Endothelial cell of umbilical vein (primary cell): ENCODE measurements around the gene MAPK8IP3. TPM values are rescaled to one million over a fixed set of nuclear protein-coding genes. Genes with fewer than 3 reads are reported as not detected.

ENCODE experiments used
- BruUV-seq: library from RNA; stranded (reverse); fragments of 400-500 nt; replicated peaks from 2 replicates; lab custom pipeline; 2021; lab: Mats Ljungman, UMichigan
- CTCF ChIA-PET: fragments of 300-600, 350-600 bp; sonication (Branson Sonifier 250); formaldehyde crosslinking; loops from one replicate; lab custom pipeline; 2021; ENCODE audit warnings: antibody characterized with exemption, inconsistent platforms; lab: Charles Lee
- POLR2A ChIA-PET: fragments of 300-600, 350-600 bp; sonication (Branson Sonifier 250); formaldehyde crosslinking; loops from one replicate; lab custom pipeline; 2021; ENCODE audit warnings: antibody characterized with exemption, inconsistent platforms; lab: Charles Lee
- DNase-seq: peaks from one replicate; pipeline ENCODE4 v3.0.0-alpha.2; 2011; ENCODE audit warnings: low read depth, low spot score
- FAIRE-seq: peaks from 2 replicates; lab custom pipeline; 2011; peaks lifted over from hg19 to GRCh38; lab: Jason Lieb, UNC
- H2AFZ ChIP-seq: 2 replicates; pipeline ENCODE4 v1.6.0; 2012; ENCODE audit warnings: low read depth, low read length, control low read depth, inconsistent platforms
- H3K27ac ChIP-seq: 2 replicates; pipeline ENCODE4 v1.5.1; 2011; ENCODE audit warnings: low read depth, mild to moderate bottlenecking, control low read depth, low read length, moderate library complexity; ENCODE audit not compliant: insufficient read depth
- H3K27me3 ChIP-seq, 2 experiments: 2 replicates each; pipeline versions ENCODE4 v1.6.0 to v1.6.1; 2011; ENCODE audit warnings: low read length in 2 of 2, mixed read lengths in 1 of 2; ENCODE audit not compliant: control insufficient read depth in 2 of 2, insufficient read depth in 2 of 2
- H3K36me3 ChIP-seq, 2 experiments: 2 replicates in 1 of 2; 3 replicates in 1 of 2; pipeline ENCODE4 v1.5.1; 2011; ENCODE audit warnings: low read length in 2 of 2, mild to moderate bottlenecking in 1 of 2, moderate library complexity in 1 of 2; ENCODE audit not compliant: control insufficient read depth in 2 of 2, insufficient read depth in 2 of 2; ENCODE audit errors: extremely low read depth in 1 of 2
- H3K4me1 ChIP-seq: 3 replicates; pipeline ENCODE4 v1.5.1; 2011; ENCODE audit warnings: mild to moderate bottlenecking, low read length; ENCODE audit not compliant: control insufficient read depth, insufficient read depth; ENCODE audit errors: extremely low read depth
- H3K4me2 ChIP-seq: 2 replicates; pipeline ENCODE4 v1.6.1; 2011; ENCODE audit warnings: low read length, control low read depth, mixed read lengths; ENCODE audit not compliant: insufficient read depth
- H3K4me3 ChIP-seq, 3 experiments: fragments of 200-600 bp in 1 of 3; sonication (generic), shearing (Covaris generic) in 1 of 3; replicated peaks in 1 of 3; 2 replicates each; pipeline ENCODE4 v1.5.1; 2011 to 2016; ENCODE audit warnings: control low read depth in 3 of 3, low read length in 3 of 3, mild to moderate bottlenecking in 2 of 3, inconsistent platforms in 1 of 3, low read depth in 1 of 3, moderate library complexity in 1 of 3; ENCODE audit not compliant: insufficient read depth in 1 of 3
- H3K79me2 ChIP-seq: 2 replicates; pipeline ENCODE4 v1.6.0; 2012; ENCODE audit warnings: low read length, inconsistent platforms; ENCODE audit not compliant: control insufficient read depth, insufficient read depth
- H3K9ac ChIP-seq: replicated peaks from 2 replicates; pipeline ENCODE3; 2011; ENCODE audit warnings: low read length, control low read depth; ENCODE audit not compliant: insufficient read depth; ENCODE audit errors: extremely low read depth
- H3K9me1 ChIP-seq: replicated peaks from 3 replicates; pipeline ENCODE4 v1.6.0; 2011; ENCODE audit warnings: mild to moderate bottlenecking, low read length; ENCODE audit not compliant: control insufficient read depth, insufficient read depth; ENCODE audit errors: extremely low read depth
- H3K9me3 ChIP-seq: replicated peaks from 2 replicates; pipeline ENCODE4 v1.5.1; 2012; ENCODE audit warnings: low read length, inconsistent platforms; ENCODE audit not compliant: control insufficient read depth, insufficient read depth
- H4K20me1 ChIP-seq: replicated peaks from 2 replicates; pipeline ENCODE3; 2011; ENCODE audit warnings: mild to moderate bottlenecking, low read length; ENCODE audit not compliant: control insufficient read depth, insufficient read depth; ENCODE audit errors: extremely low read depth
- EZH2 ChIP-seq: IDR thresholded peaks from 2 replicates; pipeline ENCODE4 v1.6.1; 2012; ENCODE audit warnings: borderline replicate concordance, low read depth, mild to moderate bottlenecking, moderate library complexity, low read length, inconsistent platforms; ENCODE audit not compliant: severe bottlenecking
- GATA2 ChIP-seq: IDR thresholded peaks from 2 replicates; pipeline ENCODE4 v1.7.0; 2011; ENCODE audit warnings: low read depth, mild to moderate bottlenecking, moderate library complexity, mixed read lengths, low read length; ENCODE audit not compliant: insufficient read length, insufficient read depth
- JUN ChIP-seq: IDR thresholded peaks from 2 replicates; pipeline ENCODE4 v1.6.1; 2011; ENCODE audit warnings: borderline replicate concordance, low read depth; ENCODE audit not compliant: insufficient read length, insufficient read depth
- MYC ChIP-seq: IDR thresholded peaks from one replicate; pipeline ENCODE4 v1.6.1; 2011; ENCODE audit warnings: mild to moderate bottlenecking, low read depth, low read length
- POLR2A ChIP-seq: IDR thresholded peaks from 2 replicates; pipeline ENCODE4 v1.6.1; 2012; ENCODE audit warnings: low read depth, mild to moderate bottlenecking, control low read depth, low read length
- POLR2AphosphoS5 ChIP-seq: IDR thresholded peaks from 2 replicates; pipeline ENCODE4 v1.6.1; 2012; ENCODE audit warnings: low read depth, mild to moderate bottlenecking, control low read depth, low read length, moderate library complexity; ENCODE audit not compliant: insufficient read depth
- dilution Hi-C: fragments of 300-500 bp; cut with MboI; formaldehyde crosslinking; loops from one replicate; pipeline ENCODE4 v1.15.0; 2019; ENCODE audit warnings: low sequenced_read_pairs; ENCODE audit not compliant: extremely low pct_ligation_motif_present
- intact Hi-C: fragments of 100-400 bp; cut with micrococcal nuclease; formaldehyde crosslinking; loops from one replicate; pipeline ENCODE4 v1.10.0; 2022
- polyA plus RNA-seq, 4 experiments: library from polyadenylated mRNA; depleted of rRNA in 3 of 4; stranded (reverse) in 3 of 4; unstranded in 1 of 4; fragments of >200 nt; gene quantifications; 2 replicates each; pipeline versions ENCODE4 v1.2.1 to v1.2.3, GENCODE V29; 2011 to 2012; ENCODE audit warnings: missing spikeins in 1 of 4
- total RNA-seq: library from RNA; stranded (reverse); gene quantifications from 2 replicates; pipeline ENCODE4 v1.2.3, GENCODE V29; 2021
- TF ChIP-seq, protein P1 (sequence below): IDR thresholded peaks from 2 replicates; pipeline ENCODE4 v1.6.1; 2011; ENCODE audit not compliant: insufficient read depth, insufficient read length
- TF ChIP-seq, protein P2 (sequence below), 2 donors: IDR thresholded peaks; 1 replicate in 1 of 2; 2 replicates in 1 of 2; pipeline ENCODE4 v1.5.1; 2011; ENCODE audit warnings: low read length in 2 of 2, mild to moderate bottlenecking in 2 of 2, moderate library complexity in 2 of 2, control low read depth in 1 of 2, inconsistent platforms in 1 of 2, low read depth in 1 of 2; ENCODE audit not compliant: insufficient read depth in 1 of 2; ENCODE audit errors: extremely low read depth in 1 of 2

Gene MAPK8IP3
- total and polyA plus RNA-seq, 2 donors (not counting 3 experiments of a cell fraction or from before 2014, with no cell fraction given): 40.7 to 92.2 TPM

DNA sequence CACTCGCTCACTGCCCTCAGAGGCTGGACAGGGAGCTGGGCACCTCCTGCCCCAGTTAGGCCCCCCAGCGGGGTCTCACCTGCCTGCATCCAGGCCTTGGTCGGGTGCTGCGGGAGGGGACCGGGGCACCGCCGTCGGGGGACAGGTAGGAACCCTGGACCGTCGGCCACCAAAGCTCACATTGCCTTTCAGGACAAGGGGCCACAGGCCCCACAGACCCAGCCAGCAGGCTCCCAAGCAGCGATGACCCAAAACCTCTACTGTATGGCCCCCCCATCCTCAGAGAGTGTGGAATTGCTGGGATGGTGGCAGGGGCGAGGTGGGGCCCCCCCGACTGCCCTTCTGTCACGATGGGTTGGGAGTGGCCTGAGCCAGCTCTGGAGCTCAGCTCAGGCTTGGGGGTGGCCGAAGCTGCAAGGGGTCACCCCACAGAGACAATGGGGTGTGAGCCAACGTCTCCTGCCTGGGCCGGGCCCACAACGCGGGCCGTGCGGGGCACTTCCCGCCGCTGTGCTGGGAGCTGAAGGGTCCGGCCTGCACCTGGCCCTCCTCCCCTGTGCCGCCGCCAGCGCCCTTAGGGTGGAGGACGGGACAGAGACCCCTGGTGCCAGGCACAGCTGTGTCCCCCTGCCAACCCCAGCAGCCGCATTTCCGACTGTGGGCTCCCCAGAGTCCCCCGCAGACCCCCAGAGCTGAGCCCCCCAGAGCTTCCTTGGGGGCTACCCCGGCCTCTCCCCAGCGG is 87.0 kb downstream of the MAPK8IP3 start:
- H3K27ac ChIP-seq: no peak overlapping the region
- dilution Hi-C loops (no loop called here), intact Hi-C loops (no loop called here)
- no peaks in the 10 kb centered on the region for H4K20me1 ChIP-seq
- no peak for TF ChIP-seq POLR2A
- TF ChIP-seq, protein P1, sequence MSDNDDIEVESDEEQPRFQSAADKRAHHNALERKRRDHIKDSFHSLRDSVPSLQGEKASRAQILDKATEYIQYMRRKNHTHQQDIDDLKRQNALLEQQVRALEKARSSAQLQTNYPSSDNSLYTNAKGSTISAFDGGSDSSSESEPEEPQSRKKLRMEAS: no peak
- TF ChIP-seq, protein P2, sequence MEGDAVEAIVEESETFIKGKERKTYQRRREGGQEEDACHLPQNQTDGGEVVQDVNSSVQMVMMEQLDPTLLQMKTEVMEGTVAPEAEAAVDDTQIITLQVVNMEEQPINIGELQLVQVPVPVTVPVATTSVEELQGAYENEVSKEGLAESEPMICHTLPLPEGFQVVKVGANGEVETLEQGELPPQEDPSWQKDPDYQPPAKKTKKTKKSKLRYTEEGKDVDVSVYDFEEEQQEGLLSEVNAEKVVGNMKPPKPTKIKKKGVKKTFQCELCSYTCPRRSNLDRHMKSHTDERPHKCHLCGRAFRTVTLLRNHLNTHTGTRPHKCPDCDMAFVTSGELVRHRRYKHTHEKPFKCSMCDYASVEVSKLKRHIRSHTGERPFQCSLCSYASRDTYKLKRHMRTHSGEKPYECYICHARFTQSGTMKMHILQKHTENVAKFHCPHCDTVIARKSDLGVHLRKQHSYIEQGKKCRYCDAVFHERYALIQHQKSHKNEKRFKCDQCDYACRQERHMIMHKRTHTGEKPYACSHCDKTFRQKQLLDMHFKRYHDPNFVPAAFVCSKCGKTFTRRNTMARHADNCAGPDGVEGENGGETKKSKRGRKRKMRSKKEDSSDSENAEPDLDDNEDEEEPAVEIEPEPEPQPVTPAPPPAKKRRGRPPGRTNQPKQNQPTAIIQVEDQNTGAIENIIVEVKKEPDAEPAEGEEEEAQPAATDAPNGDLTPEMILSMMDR (IDR thresholded peaks at IDR 0.05; ENCODE audit: extremely low read depth in 1 of 2, insufficient read depth in 1 of 2, low read depth in 1 of 2, low read length in 2 of 2): no peak
- no peak for TF ChIP-seq MYC
- TF ChIP-seq JUN: no peak
- no peak for TF ChIP-seq POLR2AphosphoS5
- no peak for TF ChIP-seq GATA2
- no peak for TF ChIP-seq EZH2
- FAIRE-seq (no peak), DNase-seq (no peak)
- no peaks in the 10 kb centered on the region for H3K9me1 ChIP-seq
- H3K4me2 ChIP-seq: no peak overlapping the region
- H3K27me3 ChIP-seq: no peaks in the 10 kb centered on the region
- H3K9me3 ChIP-seq: no peaks in the 10 kb centered on the region
- peaks cover 0 to 8% of the 10 kb centered on the region in 2 experiments for H3K36me3 ChIP-seq
- no peak overlapping the region for H3K9ac ChIP-seq
- no TSS peak for BruUV-seq
- POLR2A ChIA-PET: no interaction called here
- no peaks in the 10 kb centered on the region for H3K4me1 ChIP-seq
- H3K79me2 ChIP-seq: no peaks in the 10 kb centered on the region
- CTCF ChIA-PET: no interaction called here
- H3K4me3 ChIP-seq: no peak overlapping the region
- no peak overlapping the region for H2AFZ ChIP-seq
